ENCODE measurements around the gene ARNT2.

Gene ARNT2

DNA sequence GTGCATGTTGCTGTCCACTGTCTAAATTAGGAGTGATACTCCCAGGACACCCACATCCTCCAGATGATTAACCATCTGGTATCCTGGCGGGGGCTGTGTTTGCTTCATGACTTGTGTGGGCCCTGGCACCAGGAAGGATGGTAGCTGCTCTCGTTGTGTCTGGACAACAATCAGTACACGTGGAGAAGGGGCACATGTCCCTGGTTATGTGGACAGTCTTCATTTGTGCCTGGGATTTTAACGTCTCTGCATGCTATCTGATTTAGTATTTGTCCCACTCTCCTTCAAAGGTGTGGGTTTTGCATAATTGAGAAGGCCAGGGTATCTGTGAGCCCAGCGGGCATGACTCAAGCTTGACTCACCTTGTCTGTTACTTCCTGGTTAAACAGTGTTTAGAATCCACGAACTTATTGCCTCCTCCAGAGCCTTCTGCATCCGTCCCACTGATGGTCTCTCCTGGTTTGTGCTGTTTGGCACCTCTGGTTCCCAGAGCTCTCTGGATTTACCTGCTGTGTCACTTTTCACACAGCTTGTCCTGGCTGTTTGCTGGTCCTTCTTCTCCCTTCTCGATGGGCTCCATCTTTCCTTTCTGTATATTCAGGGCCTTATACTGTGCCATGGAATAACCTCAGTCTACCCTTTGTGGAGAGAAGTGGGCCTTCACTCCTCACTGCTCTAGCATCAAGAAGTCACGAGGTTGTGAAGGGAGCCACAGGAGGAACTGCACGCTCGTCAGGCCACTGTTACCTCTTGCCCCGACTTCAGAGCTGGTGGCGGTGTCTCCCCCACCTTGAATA lies 32.5 kb downstream of the ARNT2 start:
- in situ Hi-C loops (cut with MboI; ENCODE audit: low sequenced_read_pairs, unreplicated experiment): no loop called here
- no peak for DNase-seq (ENCODE audit: low spot score)
- TF ChIP-seq, protein P1, sequence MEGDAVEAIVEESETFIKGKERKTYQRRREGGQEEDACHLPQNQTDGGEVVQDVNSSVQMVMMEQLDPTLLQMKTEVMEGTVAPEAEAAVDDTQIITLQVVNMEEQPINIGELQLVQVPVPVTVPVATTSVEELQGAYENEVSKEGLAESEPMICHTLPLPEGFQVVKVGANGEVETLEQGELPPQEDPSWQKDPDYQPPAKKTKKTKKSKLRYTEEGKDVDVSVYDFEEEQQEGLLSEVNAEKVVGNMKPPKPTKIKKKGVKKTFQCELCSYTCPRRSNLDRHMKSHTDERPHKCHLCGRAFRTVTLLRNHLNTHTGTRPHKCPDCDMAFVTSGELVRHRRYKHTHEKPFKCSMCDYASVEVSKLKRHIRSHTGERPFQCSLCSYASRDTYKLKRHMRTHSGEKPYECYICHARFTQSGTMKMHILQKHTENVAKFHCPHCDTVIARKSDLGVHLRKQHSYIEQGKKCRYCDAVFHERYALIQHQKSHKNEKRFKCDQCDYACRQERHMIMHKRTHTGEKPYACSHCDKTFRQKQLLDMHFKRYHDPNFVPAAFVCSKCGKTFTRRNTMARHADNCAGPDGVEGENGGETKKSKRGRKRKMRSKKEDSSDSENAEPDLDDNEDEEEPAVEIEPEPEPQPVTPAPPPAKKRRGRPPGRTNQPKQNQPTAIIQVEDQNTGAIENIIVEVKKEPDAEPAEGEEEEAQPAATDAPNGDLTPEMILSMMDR (IDR thresholded peaks at IDR 0.05; ENCODE audit: borderline replicate concordance, control extremely low read depth, extremely low read depth, insufficient read depth, missing control alignments): no peak

DNA sequence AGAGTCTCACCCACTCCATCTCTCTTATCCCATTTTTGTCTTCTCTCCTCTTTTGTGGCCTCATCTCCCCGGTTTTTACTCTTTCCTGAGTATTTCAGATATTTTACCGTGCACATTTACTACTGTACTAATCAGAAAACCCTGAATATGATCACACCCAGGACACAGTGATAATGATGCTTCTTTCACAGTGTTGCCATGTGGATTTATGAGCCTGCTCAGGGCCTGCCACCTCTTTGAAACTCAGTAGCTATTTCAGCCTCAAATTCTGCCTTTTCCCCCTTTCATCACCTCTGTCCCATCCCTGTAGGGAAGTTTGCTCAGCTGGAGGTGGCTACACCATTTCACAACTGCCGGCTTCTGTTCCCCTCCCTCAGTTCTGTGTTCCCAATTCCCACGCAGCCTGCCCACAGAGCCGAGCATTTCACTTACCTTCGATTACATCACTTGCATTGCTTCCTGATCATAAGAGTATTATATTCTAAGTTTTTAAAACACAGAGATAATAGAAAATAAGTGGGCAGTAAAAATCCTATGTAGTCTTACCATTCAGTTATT lies 33.2 kb downstream of the ARNT2 start:
- in situ Hi-C loops (cut with MboI; ENCODE audit: low sequenced_read_pairs, unreplicated experiment): no loop called here
- TF ChIP-seq, protein P1 (IDR thresholded peaks at IDR 0.05; ENCODE audit: borderline replicate concordance, control extremely low read depth, extremely low read depth, insufficient read depth, missing control alignments): no peak
- DNase-seq (ENCODE audit: low spot score): no peak

DNA sequence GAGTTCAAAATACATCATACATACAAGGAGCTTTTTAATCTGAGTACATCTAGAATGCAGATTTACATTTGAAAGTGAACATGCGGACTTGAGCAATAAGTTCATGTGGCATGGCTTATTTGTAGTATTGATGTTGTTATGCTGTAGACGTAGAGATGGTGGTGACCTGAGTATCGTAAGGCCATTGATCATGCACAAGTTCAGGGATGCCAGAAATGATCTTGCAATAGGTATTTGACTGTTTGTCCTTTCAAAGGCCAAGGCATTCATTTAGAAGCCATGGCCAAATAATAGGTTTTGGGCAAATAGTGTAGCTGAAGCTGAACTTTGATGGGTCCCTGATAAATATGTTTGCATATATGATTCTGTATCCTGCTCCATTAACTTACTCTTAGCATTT lies 35.0 kb downstream of the ARNT2 start:
- TF ChIP-seq, protein P1 (IDR thresholded peaks at IDR 0.05; ENCODE audit: borderline replicate concordance, control extremely low read depth, extremely low read depth, insufficient read depth, missing control alignments): no peak
- in situ Hi-C loops (cut with MboI; ENCODE audit: low sequenced_read_pairs, unreplicated experiment): no loop called here
- no peak for DNase-seq (ENCODE audit: low spot score)

DNA sequence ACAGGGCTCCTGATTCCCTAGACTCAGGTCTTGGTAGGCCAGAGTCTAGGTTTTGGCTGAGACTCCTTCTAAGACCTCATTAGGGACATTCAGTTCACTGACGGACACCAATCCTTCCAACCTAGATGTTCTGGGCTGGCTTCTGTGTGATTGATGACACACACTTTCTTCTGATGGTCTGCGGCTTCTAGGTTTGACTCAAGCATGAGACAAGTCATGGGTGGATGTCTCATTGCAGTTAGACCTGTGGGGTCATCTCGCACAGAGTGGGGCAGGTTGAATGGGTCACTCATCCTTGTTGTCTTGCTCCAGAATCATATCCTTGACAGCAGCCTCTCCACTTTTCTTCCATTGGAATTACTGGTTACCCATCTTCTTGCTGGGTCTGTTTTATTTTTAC lies 35.8 kb downstream of the ARNT2 start:
- TF ChIP-seq, protein P1 (IDR thresholded peaks at IDR 0.05; ENCODE audit: borderline replicate concordance, control extremely low read depth, extremely low read depth, insufficient read depth, missing control alignments): no peak
- DNase-seq (ENCODE audit: low spot score): no peak
- in situ Hi-C loops (cut with MboI; ENCODE audit: low sequenced_read_pairs, unreplicated experiment): no loop called here

DNA sequence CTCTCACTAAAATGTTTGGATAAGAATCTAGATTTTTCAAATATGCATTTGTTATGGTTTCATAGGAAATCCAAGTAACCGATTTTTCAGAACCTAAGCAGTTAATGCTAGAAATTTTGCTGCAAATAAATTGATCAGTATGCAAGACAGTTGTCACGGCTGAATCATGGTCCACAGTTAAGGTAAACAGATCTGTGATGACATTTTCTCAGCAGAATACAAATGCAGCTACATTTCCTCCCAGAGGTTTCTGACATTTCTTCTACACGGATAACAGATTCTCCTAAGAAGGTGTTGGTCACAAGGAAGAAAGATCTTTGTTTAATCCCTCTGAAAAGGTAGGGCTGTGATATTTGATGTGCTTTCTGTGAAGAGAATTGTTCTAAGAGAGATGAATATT lies 36.9 kb downstream of the ARNT2 start:
- TF ChIP-seq, protein P1 (IDR thresholded peaks at IDR 0.05; ENCODE audit: borderline replicate concordance, control extremely low read depth, extremely low read depth, insufficient read depth, missing control alignments): no peak
- no peak for DNase-seq (ENCODE audit: low spot score)
- in situ Hi-C loops (cut with MboI; ENCODE audit: low sequenced_read_pairs, unreplicated experiment): no loop called here

DNA sequence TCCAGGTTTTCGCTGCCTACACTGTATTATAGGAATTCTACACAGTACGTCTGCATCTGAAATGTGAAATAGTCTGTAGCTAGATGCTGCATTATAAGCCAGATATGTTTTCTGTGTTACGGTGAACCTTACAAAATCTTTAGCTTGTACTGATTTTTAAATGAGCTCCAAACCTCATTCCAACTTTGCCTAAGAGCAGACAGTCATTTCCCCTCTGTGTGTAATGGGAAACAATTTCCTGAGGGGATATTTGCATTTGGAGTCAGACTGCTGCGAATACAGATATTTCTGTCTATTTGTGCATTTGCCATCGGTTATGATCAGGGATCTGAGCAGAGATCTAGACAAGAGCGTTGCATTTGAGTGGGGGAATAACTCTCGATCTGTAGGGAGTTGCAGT lies 37.5 kb downstream of the ARNT2 start:
- TF ChIP-seq, protein P1 (IDR thresholded peaks at IDR 0.05; ENCODE audit: borderline replicate concordance, control extremely low read depth, extremely low read depth, insufficient read depth, missing control alignments): no peak
- in situ Hi-C loops (cut with MboI; ENCODE audit: low sequenced_read_pairs, unreplicated experiment): no loop called here

More for the DNA sequence above, 37.5 kb downstream of the ARNT2 start:
- DNase-seq (ENCODE audit: low spot score): no peak

Measured in GM13976 (cell line).